Breast epithelium (tissue), 4 donors: Measurements from ENCODE around the gene PSMB8. TPM values are rescaled to one million over a fixed set of nuclear protein-coding genes. Genes with fewer than 3 reads are reported as not detected.

Experiments used
- DNase-seq, 2 donors: peaks; one replicate each; pipeline ENCODE4 v3.0.0-alpha.2; 2019; ENCODE audit warnings: low spot score in 2 of 2
- H3K27ac ChIP-seq, 2 donors: fragments of 200-600 bp; sonication (generic) in 1 of 2; one replicate each; pipeline ENCODE4 v1.5.1; 2016 to 2019; ENCODE audit warnings: mild to moderate bottlenecking in 1 of 2
- H3K27me3 ChIP-seq, 2 donors: fragments of 200-600 bp; sonication (generic) in 1 of 2; one replicate each; pipeline versions ENCODE4 v1.5.1 to v1.6.0; 2017 to 2019; ENCODE audit warnings: control low read depth in 1 of 2, mild to moderate bottlenecking in 1 of 2
- H3K36me3 ChIP-seq: fragments of 200-600 bp; one replicate; pipeline ENCODE4 v1.5.1; 2019
- H3K4me1 ChIP-seq, 2 donors: fragments of 200-600 bp; sonication (generic); one replicate each; pipeline ENCODE4 v1.5.1; 2016 to 2019; ENCODE audit warnings: control low read depth in 1 of 2
- H3K4me3 ChIP-seq, 3 donors: fragments of 200-600 bp; sonication (generic); 1 replicate in 2 of 3; 2 replicates in 1 of 3; pipeline ENCODE4 v1.5.1; 2016 to 2019; ENCODE audit warnings: mild to moderate bottlenecking in 3 of 3, moderate library complexity in 2 of 3
- H3K9me3 ChIP-seq, 2 donors: fragments of 200-600 bp; sonication (generic) in 1 of 2; one replicate each; pipeline ENCODE4 v1.5.1; 2016 to 2019; ENCODE audit warnings: control low read depth in 1 of 2
- CTCF ChIP-seq, 3 donors: fragments of 450-650 bp; IDR thresholded peaks; one replicate each; pipeline ENCODE4 v1.5.1; 2016 to 2017; ENCODE audit warnings: antibody characterized with exemption in 3 of 3, mild to moderate bottlenecking in 3 of 3, moderate library complexity in 3 of 3
- POLR2A ChIP-seq: fragments of 450-650 bp; IDR thresholded peaks from one replicate; pipeline ENCODE4 v1.6.1; 2016; ENCODE audit warnings: antibody characterized with exemption, mild to moderate bottlenecking, moderate library complexity
- POLR2AphosphoS5 ChIP-seq, 3 donors: sonication (generic); formaldehyde crosslinking; IDR thresholded peaks; one replicate each; pipeline ENCODE4 v1.6.1; 2017; ENCODE audit warnings: antibody characterized with exemption in 3 of 3
- intact Hi-C: fragments of 100-400 bp; cut with DNase I; formaldehyde crosslinking; loops from one replicate; pipeline ENCODE4 v1.15.1; 2023; ENCODE audit warnings: low total_unique reads
- total RNA-seq, 3 donors: library from RNA; depleted of rRNA; stranded (reverse); fragments of >200 nt; gene quantifications; one replicate each; pipeline ENCODE4 v1.1.0, GENCODE V29; 2016

Gene PSMB8
- total RNA-seq, 3 donors from 2014 or later, result 36.0 to 47.3 (median 44.9) TPM

DNA sequence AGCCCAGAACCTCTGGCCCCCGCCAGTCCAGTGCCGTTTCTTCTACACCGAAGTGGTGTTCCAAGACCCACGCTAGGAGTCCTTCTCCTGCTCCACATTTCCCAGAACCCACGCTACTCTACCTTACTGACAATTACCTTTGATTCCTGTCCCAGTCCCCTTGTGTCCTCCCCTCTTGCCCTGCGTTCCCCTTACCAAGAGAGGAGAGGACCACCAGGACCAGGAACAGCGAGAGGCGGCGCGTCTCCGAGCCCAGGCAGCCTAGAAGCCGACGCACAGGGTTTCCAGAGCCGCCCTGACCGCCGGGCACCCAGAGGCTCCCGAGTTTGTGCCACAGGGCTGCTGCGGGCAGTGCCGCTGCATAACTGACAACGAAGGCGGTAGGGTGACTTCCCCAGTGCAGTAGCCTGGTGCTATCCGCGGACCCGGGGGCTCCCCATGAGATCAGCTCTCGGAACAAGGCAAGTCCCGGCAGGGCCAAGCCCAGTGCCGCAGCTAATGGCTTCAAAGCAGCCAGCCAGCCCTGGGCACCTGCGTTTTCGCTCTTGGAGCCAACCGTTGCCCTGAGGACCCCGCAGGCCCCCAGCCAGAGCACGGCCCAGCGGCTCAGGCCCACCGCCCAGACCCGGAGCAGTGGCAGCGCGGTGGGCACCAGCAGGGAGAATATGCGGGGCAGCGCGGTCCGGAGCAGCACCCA, 9.1 kb upstream of the PSMB8 start:
- intact Hi-C loops, result loop anchor here (1.0 kb wide), 1 partner anchor 25 kb away; no protein-coding TSS in a partner anchor
- no peak for TF ChIP-seq POLR2A
- no peak for TF ChIP-seq CTCF (IDR thresholded peaks at IDR 0.05)
- TF ChIP-seq POLR2AphosphoS5 (IDR thresholded peaks at IDR 0.05), result no peak
- no peaks in the 10 kb centered on the region for H3K36me3 ChIP-seq
- peak in 1 of 2 donors; percentile 49 for DNase-seq
- H3K27ac ChIP-seq, result peak overlapping the region; percentile 96 to 100
- H3K27me3 ChIP-seq, result no peaks in the 10 kb centered on the region
- no peaks in the 10 kb centered on the region for H3K9me3 ChIP-seq
- H3K4me3 ChIP-seq, result peak overlapping the region; percentile 76 to 99 (median 91)
- H3K4me1 ChIP-seq, result no peaks in the 10 kb centered on the region

DNA sequence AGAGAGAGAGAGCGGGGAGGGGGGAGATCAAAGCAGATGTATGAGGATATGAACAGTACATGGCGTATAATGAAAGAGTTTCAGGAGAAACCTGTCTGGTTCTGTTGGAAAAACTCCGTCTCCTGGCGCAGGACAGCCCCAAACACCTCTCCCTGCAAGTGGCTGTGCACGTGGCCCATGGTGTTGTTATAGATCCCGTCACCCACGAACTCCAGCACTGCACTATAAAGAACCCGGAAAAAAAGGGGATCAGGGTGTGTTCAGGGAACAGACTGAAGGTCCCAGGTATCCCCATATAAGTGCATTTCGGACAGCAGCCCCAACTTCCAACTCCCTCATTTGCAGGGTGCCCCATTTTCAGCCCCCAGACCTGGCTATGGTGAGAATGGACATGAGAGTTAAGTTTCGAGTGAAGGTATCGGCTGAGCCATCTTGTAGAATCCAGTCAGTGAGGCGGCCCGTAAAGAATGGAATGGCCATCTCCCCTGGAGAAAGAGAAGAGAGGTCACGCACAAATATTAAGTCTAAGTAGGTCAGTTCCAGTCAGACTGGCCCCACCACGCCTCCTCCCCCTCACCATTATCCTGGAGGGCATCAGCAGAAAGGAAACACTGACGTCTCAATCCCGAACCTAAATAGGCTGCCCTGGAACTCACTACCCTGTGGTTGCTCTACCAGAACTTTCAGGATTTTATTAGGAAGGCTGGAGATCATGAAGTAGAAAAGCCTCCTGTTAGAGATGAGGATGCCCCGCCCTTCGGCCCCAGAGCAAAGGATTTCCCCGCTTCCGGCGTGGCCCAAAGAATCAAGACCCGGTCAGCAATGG, 8.4 kb upstream of the PSMB8 start:
- H3K4me1 ChIP-seq, result no peaks in the 10 kb centered on the region

GRCh38 chr6:32851025-32851424, 7.2 kb upstream of the PSMB8 start:
- Histone ChIP-seq H3K4me3 (no peak overlapping the region), H3K27ac (no peak overlapping the region), H3K27me3 (no peaks in the 10 kb centered on the region), H3K9me3 (no peaks in the 10 kb centered on the region), H3K4me1 (no peaks in the 10 kb centered on the region), H3K36me3 (peaks cover 4% of the 10 kb centered on the region)
- DNase-seq, result no peak
- TF ChIP-seq POLR2AphosphoS5 (IDR thresholded peaks at IDR 0.05) (no peak), POLR2A (no peak), CTCF (IDR thresholded peaks at IDR 0.05) (no peak)
- intact Hi-C loops, result no loop called here

More for the DNA sequence above, 8.4 kb upstream of the PSMB8 start:
- peak overlapping the region; percentile 96 to 100 for H3K27ac ChIP-seq
- no peak for DNase-seq
- H3K27me3 ChIP-seq, result no peaks in the 10 kb centered on the region
- H3K36me3 ChIP-seq, result no peaks in the 10 kb centered on the region
- H3K4me3 ChIP-seq, result peak overlapping the region; percentile 76 to 99 (median 91)
- H3K9me3 ChIP-seq, result no peaks in the 10 kb centered on the region
- intact Hi-C loops, result loop anchor here (1.0 kb wide), 1 partner anchor 24 kb away; no protein-coding TSS in a partner anchor
- TF ChIP-seq CTCF (IDR thresholded peaks at IDR 0.05), result no peak
- TF ChIP-seq POLR2A, result no peak
- no peak for TF ChIP-seq POLR2AphosphoS5 (IDR thresholded peaks at IDR 0.05)

DNA sequence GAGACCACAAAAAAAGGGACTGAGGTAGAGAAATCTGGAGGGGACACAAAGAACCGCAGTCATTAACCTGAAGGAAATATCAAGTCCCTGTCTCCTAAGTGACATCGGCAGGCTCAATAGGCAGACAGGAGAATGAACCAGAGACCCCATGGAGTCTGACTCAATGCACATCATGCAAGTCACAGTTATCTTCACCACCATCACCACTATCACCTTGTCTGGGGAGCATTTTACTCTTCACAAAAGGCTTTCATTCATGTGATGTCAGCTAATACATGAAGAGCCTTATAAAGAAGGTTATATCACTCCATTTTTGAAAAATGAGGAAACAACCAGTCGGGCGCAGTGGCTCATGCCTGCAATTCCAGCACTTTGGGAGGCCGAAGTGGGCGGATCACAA, 5.3 kb upstream of the PSMB8 start:
- peaks cover 4% of the 10 kb centered on the region for H3K36me3 ChIP-seq
- no peak overlapping the region for H3K4me3 ChIP-seq
- H3K27me3 ChIP-seq, result no peaks in the 10 kb centered on the region
- no peaks in the 10 kb centered on the region for H3K4me1 ChIP-seq
- no peak for TF ChIP-seq POLR2A
- TF ChIP-seq CTCF (IDR thresholded peaks at IDR 0.05), result no peak
- no peak for TF ChIP-seq POLR2AphosphoS5 (IDR thresholded peaks at IDR 0.05)
- no peak overlapping the region for H3K27ac ChIP-seq
- intact Hi-C loops, result no loop called here
- no peaks in the 10 kb centered on the region for H3K9me3 ChIP-seq
- DNase-seq, result peak in 1 of 2 donors; percentile 2

GRCh38 chr6:32847795-32848194, 3.9 kb upstream of the PSMB8 start:
- Histone ChIP-seq H3K9me3 (no peaks in the 10 kb centered on the region), H3K4me3 (no peak overlapping the region), H3K27ac (no peak overlapping the region), H3K36me3 (peaks cover 4% of the 10 kb centered on the region), H3K27me3 (no peaks in the 10 kb centered on the region), H3K4me1 (peaks cover 0 to 5% of the 10 kb centered on the region in 2 donors)
- TF ChIP-seq POLR2AphosphoS5 (IDR thresholded peaks at IDR 0.05) (no peak), CTCF (IDR thresholded peaks at IDR 0.05) (no peak), POLR2A (no peak)
- intact Hi-C loops, result no loop called here
- DNase-seq, result peak in 1 of 2 donors; percentile 5
